Dendritic cell treated with granulocyte-macrophage colony-stimulating factor and Interleukin-4, amounts not matched to agents 40 ng/mL and 50 ng/mL, for 4 days (primary cell): Measurements from ENCODE around the gene APOLD1.
"Not testable (repeated sequence)": the region's sequence is repeated elsewhere in the genome, so short reads cannot be mapped to it uniquely, and the experiment has no call there.

Experiments
- H3K27ac Mint-ChIP-seq: one replicate; pipeline ENCODE4 v1.8.0; 2022; ENCODE audit warnings: mild to moderate bottlenecking, mixed read lengths
- H3K27me3 Mint-ChIP-seq: one replicate; pipeline ENCODE4 v1.8.0; 2022; ENCODE audit warnings: mild to moderate bottlenecking, mixed read lengths
- H3K36me3 Mint-ChIP-seq: one replicate; pipeline ENCODE4 v1.8.0; 2022; ENCODE audit warnings: low read depth, mixed read lengths
- H3K4me1 Mint-ChIP-seq: one replicate; pipeline ENCODE4 v1.8.0; 2022; ENCODE audit warnings: low read depth, mixed read lengths
- H3K4me3 Mint-ChIP-seq: one replicate; pipeline ENCODE4 v1.8.0; 2022; ENCODE audit warnings: mild to moderate bottlenecking, moderate library complexity, mixed read lengths
- H3K9me3 Mint-ChIP-seq: one replicate; pipeline ENCODE4 v1.8.0; 2022; ENCODE audit warnings: mixed read lengths
- intact Hi-C: fragments of 100-400 bp; cut with micrococcal nuclease; formaldehyde crosslinking; loops from one replicate; pipeline ENCODE4 v1.15.0; 2022

APOLD1 gene, protein sequence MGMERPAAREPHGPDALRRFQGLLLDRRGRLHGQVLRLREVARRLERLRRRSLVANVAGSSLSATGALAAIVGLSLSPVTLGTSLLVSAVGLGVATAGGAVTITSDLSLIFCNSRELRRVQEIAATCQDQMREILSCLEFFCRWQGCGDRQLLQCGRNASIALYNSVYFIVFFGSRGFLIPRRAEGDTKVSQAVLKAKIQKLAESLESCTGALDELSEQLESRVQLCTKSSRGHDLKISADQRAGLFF

DNA sequence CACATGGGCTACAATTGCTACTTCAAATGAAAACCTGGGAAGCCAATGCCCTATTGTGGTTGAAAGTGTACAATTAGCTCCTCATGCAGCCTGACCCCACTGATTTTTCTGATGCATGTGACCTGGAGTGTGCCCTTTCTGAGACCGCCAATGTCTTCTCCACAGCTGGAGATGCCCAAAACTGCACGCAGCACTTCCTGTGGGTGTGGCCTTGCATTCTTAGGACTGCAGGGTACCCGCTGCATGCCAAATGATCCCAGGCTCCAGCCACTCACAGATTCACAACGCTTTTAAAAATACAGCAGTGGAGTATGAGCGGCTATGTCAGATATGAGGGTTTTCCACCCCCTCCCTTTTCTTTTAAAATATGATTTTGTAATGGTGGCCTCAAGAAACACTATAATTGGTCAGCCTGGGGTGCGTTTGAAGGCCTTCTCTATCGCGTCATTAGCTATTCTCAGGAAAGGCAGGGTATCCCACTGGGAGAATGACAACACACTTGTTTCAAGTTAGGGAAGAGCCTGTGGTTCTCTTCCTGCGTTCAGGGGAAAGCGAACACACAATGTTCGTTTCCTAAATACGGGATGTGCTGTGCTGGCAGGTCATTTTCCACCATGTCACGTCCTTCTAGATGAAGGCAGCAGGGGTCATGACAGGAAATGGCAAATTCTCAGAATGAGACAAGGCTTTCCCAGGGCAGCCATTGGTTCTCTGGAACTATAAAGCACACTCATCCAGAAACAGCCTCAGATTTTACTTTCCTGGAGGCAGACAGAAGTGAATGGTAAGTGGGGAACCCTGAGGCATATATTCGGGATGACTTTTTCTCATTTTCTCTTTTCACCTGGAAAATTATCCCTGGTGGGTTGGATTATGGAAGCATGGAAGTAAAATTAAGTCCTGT lies at the start of gene APOLD1:
Gene APOLD1 (plus strand): TSS at position 749 of the 904 bp plus-strand sequence. CDS start 33 bp downstream, at position 782.
- peak within 1 kb of the TSS; percentile 79 for H3K4me3 Mint-ChIP-seq
- intact Hi-C loops: loop anchor here (5.0 to 10.0 kb wide), 2 partner anchors 127 to 200 kb away; no protein-coding TSS in a partner anchor
- H3K4me1 Mint-ChIP-seq: peaks cover 16% of the 10 kb centered on the region
- peaks cover 7% of the 10 kb centered on the region for H3K27me3 Mint-ChIP-seq
- no peaks in the 10 kb centered on the region for H3K9me3 Mint-ChIP-seq
- H3K36me3 Mint-ChIP-seq: no peaks in the 10 kb centered on the region
- peak within 1 kb of the TSS; percentile 81 for H3K27ac Mint-ChIP-seq

DNA sequence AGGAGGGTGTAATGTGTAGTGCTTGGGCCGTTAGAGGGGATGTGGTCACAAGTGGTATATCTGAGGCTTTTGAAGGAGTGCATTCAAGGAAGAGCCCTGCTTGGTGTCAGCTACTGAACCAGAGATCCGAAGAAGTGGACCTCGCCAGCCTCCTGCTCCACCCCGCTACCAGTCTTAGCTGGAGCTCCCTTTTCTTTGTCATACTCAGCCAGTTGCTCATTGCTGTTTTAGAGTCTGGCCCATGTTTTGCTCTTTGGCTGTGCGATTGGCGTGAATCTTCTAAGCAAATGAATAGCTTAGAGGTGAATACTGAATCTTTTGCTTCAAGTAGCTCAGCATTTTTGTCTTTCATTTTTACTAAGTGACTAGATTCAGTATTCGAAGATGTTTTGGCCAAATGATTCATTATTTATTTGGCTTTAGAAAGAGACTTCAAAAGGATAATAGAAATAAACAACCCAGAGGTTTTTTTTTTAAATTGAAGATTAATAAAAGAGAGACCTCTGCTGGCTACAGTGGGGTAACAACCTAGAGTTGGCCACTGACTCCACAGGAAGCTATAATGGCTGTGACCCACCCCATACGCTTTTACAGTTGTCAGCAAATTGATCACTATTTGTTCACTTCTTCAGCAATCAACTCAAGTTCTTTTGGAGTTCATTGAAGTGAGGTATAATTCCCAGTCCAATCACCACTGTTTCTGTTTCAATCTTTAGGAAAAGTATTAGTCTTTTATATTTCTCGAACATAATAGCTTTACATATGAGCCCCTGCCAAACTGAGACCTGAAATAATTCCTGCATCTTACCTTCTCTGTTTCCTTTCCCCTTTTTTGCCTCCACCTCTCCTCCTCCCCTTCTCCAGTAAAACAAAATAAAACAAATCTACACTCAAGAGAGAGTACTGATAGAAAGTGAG lies 48.4 kb upstream of the APOLD1 start:
- intact Hi-C loops: no loop called here
- Mint-ChIP-seq H3K27me3 (no peaks in the 10 kb centered on the region), H3K36me3 (no peaks in the 10 kb centered on the region), H3K4me3 (no peak overlapping the region), H3K27ac (peak overlapping the region; percentile 63), H3K4me1 (peaks cover 13% of the 10 kb centered on the region), H3K9me3 (no peaks in the 10 kb centered on the region)

- H3K4me1 Mint-ChIP-seq: peaks cover 13% of the 10 kb centered on the region
- H3K36me3 Mint-ChIP-seq, intact Hi-C loops, H3K27me3 Mint-ChIP-seq, H3K9me3 Mint-ChIP-seq, H3K4me3 Mint-ChIP-seq, H3K27ac Mint-ChIP-seq: not testable (repeated sequence)
Observed at GRCh38 chr12:12738152-12738551, 47.3 kb upstream of the APOLD1 start.

DNA sequence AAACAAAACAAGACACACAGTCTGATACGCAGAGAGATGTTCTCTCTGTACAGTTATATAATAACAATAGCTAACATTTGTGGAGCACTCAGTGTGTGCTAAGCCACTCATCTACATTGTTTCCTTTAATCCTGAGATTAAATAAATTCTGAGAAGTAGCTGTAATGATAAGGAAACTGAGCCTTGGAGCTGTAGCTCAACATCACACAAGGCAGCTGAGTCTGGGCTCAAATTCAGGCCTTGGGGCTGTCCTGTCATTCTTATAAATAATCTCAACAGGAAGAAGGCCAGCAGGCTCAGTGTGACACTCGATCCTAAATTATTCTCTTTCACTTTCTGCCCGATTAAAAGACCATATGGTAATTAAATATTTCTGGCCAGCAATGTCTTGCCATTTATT lies 43.8 kb upstream of the APOLD1 start:
- no peak overlapping the region for H3K27ac Mint-ChIP-seq
- H3K27me3 Mint-ChIP-seq: no peaks in the 10 kb centered on the region
- intact Hi-C loops: no loop called here
- H3K4me1 Mint-ChIP-seq: peaks cover 9% of the 10 kb centered on the region
- no peak overlapping the region for H3K4me3 Mint-ChIP-seq
- H3K9me3 Mint-ChIP-seq: no peaks in the 10 kb centered on the region
- no peaks in the 10 kb centered on the region for H3K36me3 Mint-ChIP-seq

GRCh38 chr12:12744546-12745305 lies 40.7 kb upstream of the APOLD1 start:
- Mint-ChIP-seq H3K36me3 (no peaks in the 10 kb centered on the region), H3K9me3 (no peaks in the 10 kb centered on the region), H3K27ac (no peak overlapping the region), H3K27me3 (no peaks in the 10 kb centered on the region), H3K4me3 (no peak overlapping the region), H3K4me1 (peaks cover 10% of the 10 kb centered on the region)
- intact Hi-C loops: no loop called here

DNA sequence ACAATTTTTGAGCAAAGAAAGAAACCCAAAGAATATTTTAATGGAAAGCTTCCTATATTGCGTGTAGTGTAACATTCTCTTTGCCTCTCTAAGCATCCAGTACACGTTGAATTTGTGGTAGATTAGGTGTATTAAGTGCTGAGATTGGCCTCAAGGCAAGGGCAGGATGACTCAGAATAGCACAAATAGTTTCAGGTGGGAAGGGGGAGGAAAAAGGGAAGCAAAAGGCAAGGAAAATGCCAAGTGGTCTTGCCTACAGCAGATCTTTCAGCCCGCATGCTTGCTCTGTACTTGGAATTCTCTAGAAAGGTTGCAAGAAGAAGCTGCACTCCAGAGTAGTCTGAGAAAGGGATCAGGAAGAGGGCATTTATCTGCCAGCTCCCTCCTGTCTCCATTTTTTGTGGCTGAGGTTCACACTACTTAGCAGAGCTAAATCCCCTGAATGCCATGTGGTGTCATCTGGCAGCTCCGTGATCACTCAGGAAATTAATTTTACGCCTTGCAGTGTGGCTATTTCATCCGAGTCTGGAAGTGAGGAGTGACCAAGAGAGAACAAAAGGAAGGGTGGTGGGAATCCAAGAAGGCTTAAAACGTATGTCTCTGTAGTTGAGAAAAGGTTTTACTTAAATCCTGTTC lies 39.8 kb upstream of the APOLD1 start:
- H3K4me3 Mint-ChIP-seq: no peak overlapping the region
- peaks cover 10% of the 10 kb centered on the region for H3K4me1 Mint-ChIP-seq
- H3K36me3 Mint-ChIP-seq: no peaks in the 10 kb centered on the region
- no peaks in the 10 kb centered on the region for H3K9me3 Mint-ChIP-seq
- H3K27ac Mint-ChIP-seq: no peak overlapping the region
- intact Hi-C loops: no loop called here
- H3K27me3 Mint-ChIP-seq: no peaks in the 10 kb centered on the region

- Mint-ChIP-seq H3K27me3 (no peaks in the 10 kb centered on the region), H3K4me1 (peaks cover 10% of the 10 kb centered on the region), H3K4me3 (no peak overlapping the region), H3K27ac (no peak overlapping the region), H3K36me3 (no peaks in the 10 kb centered on the region), H3K9me3 (no peaks in the 10 kb centered on the region)
- intact Hi-C loops: no loop called here
Observed at GRCh38 chr12:12747278-12747677, 38.2 kb upstream of the APOLD1 start.

DNA sequence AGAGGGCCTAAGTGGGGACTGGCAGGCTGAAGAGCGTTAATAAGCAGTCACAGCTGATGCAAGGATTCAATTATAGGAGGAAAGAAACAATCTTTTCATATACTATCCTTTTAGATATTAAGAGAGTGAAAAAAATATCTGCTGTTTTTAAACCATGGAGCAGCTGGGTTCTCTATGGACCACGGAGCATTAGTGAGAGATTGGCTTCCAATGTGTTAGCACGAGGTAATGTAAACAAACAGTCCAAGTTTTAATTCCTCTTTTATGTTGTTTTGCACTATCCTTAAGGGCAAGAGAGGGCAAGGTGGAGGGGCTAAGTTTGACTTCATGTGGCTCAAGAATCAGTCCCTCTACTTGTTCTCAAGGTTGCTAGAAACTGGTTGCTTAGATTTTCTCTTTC lies 37.4 kb upstream of the APOLD1 start:
- no peaks in the 10 kb centered on the region for H3K27me3 Mint-ChIP-seq
- no peaks in the 10 kb centered on the region for H3K36me3 Mint-ChIP-seq
- H3K9me3 Mint-ChIP-seq: no peaks in the 10 kb centered on the region
- peaks cover 10% of the 10 kb centered on the region for H3K4me1 Mint-ChIP-seq
- no peak overlapping the region for H3K4me3 Mint-ChIP-seq
- intact Hi-C loops: no loop called here
- H3K27ac Mint-ChIP-seq: no peak overlapping the region

DNA sequence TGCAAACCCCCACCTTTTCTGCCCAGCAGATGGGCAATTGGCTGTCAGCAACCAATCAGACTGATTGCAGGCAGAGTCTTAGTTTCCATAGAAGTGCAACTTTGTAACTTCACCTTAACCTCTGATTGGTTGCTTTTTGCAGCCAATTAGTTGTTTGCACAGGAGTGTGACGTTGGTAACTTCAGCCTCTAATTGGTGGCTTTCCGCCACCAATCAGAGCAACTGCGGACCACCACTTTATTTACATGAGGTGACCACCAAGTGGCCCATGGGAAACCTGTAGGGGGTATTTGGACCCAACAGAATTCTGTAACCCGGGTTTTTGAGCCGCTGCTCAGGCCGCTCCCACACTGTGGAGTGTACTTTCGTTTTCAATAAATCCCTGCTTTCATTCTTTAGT lies 36.0 kb upstream of the APOLD1 start:
- Mint-ChIP-seq H3K4me3 (no peak overlapping the region), H3K27ac (no peak overlapping the region), H3K36me3 (no peaks in the 10 kb centered on the region), H3K9me3 (no peaks in the 10 kb centered on the region), H3K4me1 (peaks cover 10% of the 10 kb centered on the region), H3K27me3 (no peaks in the 10 kb centered on the region)
- intact Hi-C loops: no loop called here

DNA sequence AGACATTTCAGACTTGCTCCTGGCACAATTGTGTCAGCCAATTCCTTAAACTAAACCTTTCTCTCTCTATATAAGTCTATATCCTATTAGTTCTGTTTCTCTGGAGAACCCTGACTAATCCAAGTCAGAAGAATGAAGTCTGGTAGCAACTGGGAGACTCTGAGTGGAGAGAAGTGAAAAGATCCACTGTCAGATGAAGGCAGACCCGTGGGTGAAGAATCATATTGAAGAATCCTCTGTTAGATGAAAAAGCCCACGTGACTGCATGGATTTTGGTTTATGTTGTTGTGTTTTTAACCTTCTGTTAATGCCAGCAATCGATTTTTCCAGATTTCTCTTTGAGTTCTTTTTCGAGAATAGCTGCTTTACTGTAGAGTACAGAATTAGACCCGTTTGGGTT lies 29.5 kb upstream of the APOLD1 start:
- H3K27ac Mint-ChIP-seq: no peak overlapping the region
- no peaks in the 10 kb centered on the region for H3K4me1 Mint-ChIP-seq
- no peaks in the 10 kb centered on the region for H3K36me3 Mint-ChIP-seq
- H3K4me3 Mint-ChIP-seq: no peak overlapping the region
- H3K27me3 Mint-ChIP-seq: no peaks in the 10 kb centered on the region
- H3K9me3 Mint-ChIP-seq: no peaks in the 10 kb centered on the region
- intact Hi-C loops: no loop called here

- Mint-ChIP-seq H3K27ac (no peak overlapping the region), H3K27me3 (no peaks in the 10 kb centered on the region), H3K4me1 (no peaks in the 10 kb centered on the region), H3K9me3 (no peaks in the 10 kb centered on the region), H3K36me3 (no peaks in the 10 kb centered on the region), H3K4me3 (no peak overlapping the region)
- intact Hi-C loops: no loop called here
Observed at GRCh38 chr12:12757121-12757520, 28.3 kb upstream of the APOLD1 start.

DNA sequence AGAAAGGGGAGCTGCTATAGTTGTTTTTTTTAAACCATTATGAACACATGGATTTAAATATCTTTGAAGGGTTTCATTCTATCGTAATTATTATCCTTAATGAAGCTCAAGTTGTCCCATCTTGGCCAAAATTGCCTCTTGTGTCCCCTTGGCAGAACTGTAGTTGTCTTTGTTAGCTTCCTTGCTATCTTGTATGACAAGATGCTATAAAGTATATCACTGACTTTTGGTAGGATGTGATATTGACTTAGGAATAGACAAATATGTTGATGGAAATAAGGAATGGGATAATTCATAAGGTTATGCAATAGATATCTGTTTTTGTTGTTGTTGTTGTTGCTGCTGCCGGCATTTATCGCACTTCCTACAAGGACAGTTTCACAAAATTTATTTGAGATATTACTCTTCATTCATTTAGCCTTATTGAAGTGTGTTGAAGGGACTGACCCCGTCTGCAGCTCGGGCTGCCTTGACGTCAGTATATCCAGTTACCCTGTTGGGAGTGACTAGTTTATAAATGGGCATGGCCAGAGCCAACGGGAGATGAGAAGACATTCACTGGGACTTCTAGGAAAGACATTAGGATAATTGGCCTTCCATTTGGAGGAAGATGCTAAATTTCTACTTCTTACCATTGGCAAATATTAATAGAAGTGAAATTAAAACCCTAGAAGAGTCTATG lies 26.1 kb upstream of the APOLD1 start:
- Mint-ChIP-seq H3K4me3 (no peak overlapping the region), H3K4me1 (no peaks in the 10 kb centered on the region), H3K27ac (no peak overlapping the region), H3K27me3 (no peaks in the 10 kb centered on the region), H3K9me3 (no peaks in the 10 kb centered on the region), H3K36me3 (no peaks in the 10 kb centered on the region)
- intact Hi-C loops: no loop called here
